HG03139 (cell line): ENCODE measurements around the gene ST13.
"Not testable (repeated sequence)": the region's sequence is repeated elsewhere in the genome, so short reads cannot be mapped to it uniquely, and the experiment has no call there.

Experiments
- ATAC-seq: cut with Tn5 transposase; IDR thresholded peaks from one replicate; pipeline ENCODE4 v1.9.1; 2021; ENCODE audit not compliant: unreplicated experiment

Gene ST13

GRCh38 chr22:40789131-40789530, 67.3 kb downstream of the ST13 start:
- ATAC-seq = no peak

- ATAC-seq = no peak
Measured at GRCh38 chr22:40782521-40782920, 73.9 kb downstream of the ST13 start.

GRCh38 chr22:40781749-40782148, 74.7 kb downstream of the ST13 start:
- ATAC-seq = not testable (repeated sequence)
